GM23248 (cell line): Measurements from ENCODE around the gene CRISPLD2. TPM values are rescaled to one million over a fixed set of nuclear protein-coding genes. Genes with fewer than 3 reads are reported as not detected.

Source experiments
- DNase-seq: peaks from one replicate; pipeline ENCODE4 v3.0.0-alpha.2; 2015
- H2AFZ ChIP-seq: fragments of 200-600 bp; sonication (generic); 2 replicates; pipeline ENCODE4 v1.6.1; 2016; ENCODE audit warnings: antibody characterized with exemption
- H3F3A ChIP-seq: fragments of 200-600 bp; sonication (generic); 2 replicates; pipeline ENCODE4 v1.6.1; 2016; ENCODE audit warnings: mild to moderate bottlenecking, antibody characterized with exemption, mixed run types; ENCODE audit not compliant: insufficient read depth
- H3K27ac ChIP-seq: fragments of 200-600 bp; sonication (generic); 2 replicates; pipeline ENCODE4 v1.5.1; 2016; ENCODE audit warnings: mild to moderate bottlenecking
- H3K27me3 ChIP-seq: fragments of 200-600 bp; sonication (generic); replicated peaks from 2 replicates; pipeline ENCODE4 v1.6.1; 2016; ENCODE audit warnings: mild to moderate bottlenecking; ENCODE audit not compliant: insufficient read depth
- H3K36me3 ChIP-seq: fragments of 200-600 bp; sonication (generic); 2 replicates; pipeline ENCODE4 v1.6.1; 2016; ENCODE audit warnings: low read depth, mild to moderate bottlenecking
- H3K4me1 ChIP-seq: fragments of 200-600 bp; sonication (generic); 2 replicates; pipeline ENCODE4 v1.6.1; 2016; ENCODE audit warnings: mild to moderate bottlenecking; ENCODE audit not compliant: insufficient read depth
- H3K4me2 ChIP-seq: fragments of 200-600 bp; sonication (generic); one replicate; pipeline ENCODE4 v1.6.1; 2016; ENCODE audit warnings: mild to moderate bottlenecking; ENCODE audit not compliant: unreplicated experiment
- H3K4me3 ChIP-seq: fragments of 200-600 bp; sonication (generic); 2 replicates; pipeline ENCODE4 v1.5.1; 2016; ENCODE audit warnings: mild to moderate bottlenecking
- H3K79me2 ChIP-seq: fragments of 200-600 bp; sonication (generic); 2 replicates; pipeline ENCODE4 v1.6.1; 2016; ENCODE audit warnings: mild to moderate bottlenecking; ENCODE audit not compliant: insufficient read depth
- H3K9ac ChIP-seq: fragments of 200-600 bp; sonication (generic); 2 replicates; pipeline ENCODE4 v1.6.1; 2016; ENCODE audit warnings: mild to moderate bottlenecking
- H3K9me2 ChIP-seq: fragments of 200-600 bp; sonication (generic); 2 replicates; pipeline ENCODE4 v1.6.1; 2016; ENCODE audit warnings: mixed run types, mild to moderate bottlenecking, moderate library complexity; ENCODE audit not compliant: insufficient read depth
- H3K9me3 ChIP-seq: fragments of 200-600 bp; sonication (generic); one replicate; pipeline ENCODE4 v1.6.1; 2017; ENCODE audit warnings: low read depth
- H4K20me1 ChIP-seq: fragments of 200-600 bp; sonication (generic); 2 replicates; pipeline ENCODE4 v1.6.0; 2016; ENCODE audit not compliant: insufficient read depth
- EZH2 ChIP-seq: fragments of 200-600 bp; sonication (generic); IDR thresholded peaks from 2 replicates; pipeline ENCODE4 v1.6.1; 2018; ENCODE audit warnings: antibody characterized with exemption, mild to moderate bottlenecking; ENCODE audit not compliant: insufficient read depth, poor library complexity, severe bottlenecking
- EZH2phosphoT487 ChIP-seq: fragments of 200-600 bp; sonication (generic); IDR thresholded peaks from 2 replicates; pipeline ENCODE4 v1.6.1; 2018; ENCODE audit warnings: antibody characterized with exemption, moderate library complexity, mild to moderate bottlenecking, low read depth; ENCODE audit not compliant: insufficient read depth
- WGBS, 2 experiments: methylation state at CpG; one replicate each; pipeline ENCODE4 v1.1.6; 2015 to 2017; ENCODE audit warnings: low lambda C conversion rate in 2 of 2, low coverage in 1 of 2; ENCODE audit errors: missing lambda C conversion rate in 2 of 2; 5-methylcytosine and 5-hydroxymethylcytosine counted together
- in situ Hi-C: fragments of 300-500 bp; cut with MboI; formaldehyde crosslinking; loops from 2 replicates; pipeline ENCODE4 v1.15.0; 2020
- polyA plus RNA-seq: library from polyadenylated mRNA; unstranded; fragments of >200 nt; fragmentation: Nextera tagmentation; extraction: Ambion mirVana; gene quantifications from 2 replicates; pipeline ENCODE4 v1.2.1, GENCODE V29; 2016
- total RNA-seq: library from RNA; depleted of rRNA; stranded (reverse); fragments of >200 nt; shearing (Covaris generic); gene quantifications from 2 replicates; pipeline ENCODE4 v1.2.3, GENCODE V29; 2014

CRISPLD2 gene
- total and polyA plus RNA-seq, 2 experiments from 2014 or later, result 21.5 to 36.3 TPM

DNA sequence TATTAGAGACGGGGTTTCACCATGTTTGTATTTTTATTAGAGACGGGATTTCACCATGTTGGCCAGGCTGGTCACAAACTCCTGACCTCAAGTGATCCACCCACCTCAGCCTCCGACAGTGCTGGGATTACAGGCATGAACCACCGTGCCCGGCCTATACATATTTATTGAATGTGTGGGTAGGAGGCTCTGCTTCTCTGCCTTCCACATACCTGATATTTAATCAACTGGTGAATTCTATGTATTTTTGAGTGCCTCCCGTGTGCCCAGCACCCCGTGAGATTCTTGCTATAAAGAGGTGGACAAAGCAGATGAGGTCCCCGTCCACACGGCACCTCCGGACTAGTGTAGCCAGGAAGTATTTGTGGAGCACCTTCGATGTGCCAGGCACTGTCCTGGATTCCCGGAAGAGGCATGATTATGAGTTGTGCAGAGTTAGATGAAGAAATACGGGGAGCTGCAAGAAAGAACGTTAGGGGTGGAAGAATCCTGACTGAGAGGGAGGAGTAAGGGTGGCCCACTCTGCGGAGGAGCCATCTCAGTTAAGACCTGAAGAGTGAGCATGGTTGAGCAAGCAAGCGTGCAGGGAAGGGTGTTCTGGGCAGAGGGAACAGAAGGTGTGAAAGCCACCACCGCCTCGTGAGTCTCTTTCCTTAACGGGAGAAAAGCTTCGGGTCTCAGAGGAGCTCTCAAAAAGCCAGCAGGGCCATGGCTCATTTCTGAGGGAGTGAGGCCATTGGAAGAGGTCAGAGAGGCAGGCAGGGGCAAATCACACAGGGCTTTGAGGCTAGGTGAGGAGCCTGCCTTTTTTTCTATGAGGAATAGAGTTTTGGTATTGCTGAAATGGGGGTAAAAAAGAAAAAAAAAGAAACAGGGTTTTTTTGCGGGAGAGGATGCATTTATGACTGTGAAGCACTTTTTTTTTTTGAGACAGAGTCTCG, 21.2 kb downstream of the CRISPLD2 start:
- H3F3A ChIP-seq, result peaks cover 9% of the 10 kb centered on the region; the same call in 1 of the 2 replicates
- H3K9me2 ChIP-seq, result no peaks in the 10 kb centered on the region
- H3K4me3 ChIP-seq, result no peak overlapping the region
- no peaks in the 10 kb centered on the region for H3K36me3 ChIP-seq
- no peak overlapping the region for H3K4me2 ChIP-seq
- H3K9ac ChIP-seq, result no peak overlapping the region
- no peaks in the 10 kb centered on the region for H3K79me2 ChIP-seq
- no peak for TF ChIP-seq EZH2
- TF ChIP-seq EZH2phosphoT487, result no peak
- H3K9me3 ChIP-seq, result no peaks in the 10 kb centered on the region
- in situ Hi-C loops, result no loop called here
- DNase-seq, result no peak
- H3K27ac ChIP-seq, result no peak overlapping the region
- no peaks in the 10 kb centered on the region for H4K20me1 ChIP-seq
- H3K27me3 ChIP-seq, result no peaks in the 10 kb centered on the region
- 89 to 91% methylated on average over 22 of the region's 22 CpGs for WGBS, 2 experiments
- no peak overlapping the region for H2AFZ ChIP-seq
- H3K4me1 ChIP-seq, result peaks cover 19% of the 10 kb centered on the region

DNA sequence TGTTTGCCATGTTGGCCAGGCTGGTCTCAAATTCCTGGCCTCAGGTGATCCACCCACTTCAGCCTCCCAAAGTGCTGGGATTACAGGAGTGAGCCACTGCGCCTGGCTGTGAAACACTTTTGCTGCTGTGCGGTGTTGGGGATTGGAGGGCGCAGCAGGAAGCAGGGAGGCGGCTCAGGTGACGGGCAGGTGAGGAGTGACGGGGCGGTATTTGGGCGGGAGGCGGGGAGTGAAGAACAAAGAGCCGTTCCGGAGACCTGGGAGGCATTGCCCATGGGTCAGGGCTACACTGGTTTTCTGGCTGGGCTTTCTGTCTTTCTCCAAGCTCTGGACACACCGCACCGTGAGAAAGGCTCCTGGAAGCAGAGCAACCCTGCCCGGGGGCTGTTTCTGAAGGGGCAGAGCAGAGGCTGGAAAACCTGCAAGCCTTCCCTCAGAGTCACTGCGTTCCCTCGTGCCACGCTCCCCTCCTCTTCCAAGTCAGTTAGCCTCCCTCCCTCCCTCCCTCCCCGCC, 22.1 kb downstream of the CRISPLD2 start:
- no peak for DNase-seq
- Histone ChIP-seq H3K27ac (no peak overlapping the region), H3K9me3 (no peaks in the 10 kb centered on the region), H3K36me3 (no peaks in the 10 kb centered on the region), H3K4me3 (no peak overlapping the region), H3F3A (0 out of 2 replicates have a peak, but pooled peaks cover 8% of the 10 kb centered on the region), H3K4me1 (peaks cover 15% of the 10 kb centered on the region), H3K79me2 (no peaks in the 10 kb centered on the region), H3K4me2 (no peak overlapping the region), H3K27me3 (no peaks in the 10 kb centered on the region), H2AFZ (no peak overlapping the region), H4K20me1 (no peaks in the 10 kb centered on the region), H3K9me2 (no peaks in the 10 kb centered on the region), H3K9ac (no peak overlapping the region)
- TF ChIP-seq EZH2phosphoT487, result no peak
- no peak for TF ChIP-seq EZH2
- in situ Hi-C loops, result no loop called here
- WGBS, 2 experiments, result 91 to 99% methylated on average over 12 to 18 of the region's 18 CpGs

GRCh38 chr16:84842516-84843148, 22.8 kb downstream of the CRISPLD2 start:
- H2AFZ ChIP-seq, result no peak overlapping the region
- WGBS, 2 experiments, result 82 to 86% methylated on average over 18 of the region's 18 CpGs
- H3F3A ChIP-seq, result 0 out of 2 replicates have a peak, but pooled peaks cover 3% of the 10 kb centered on the region
- no peak overlapping the region for H3K27ac ChIP-seq
- H3K9me3 ChIP-seq, result no peaks in the 10 kb centered on the region
- H3K36me3 ChIP-seq, result no peaks in the 10 kb centered on the region
- TF ChIP-seq EZH2phosphoT487 (no peak), EZH2 (no peak)
- no peak overlapping the region for H3K4me3 ChIP-seq
- no peaks in the 10 kb centered on the region for H3K9me2 ChIP-seq
- no peak overlapping the region for H3K9ac ChIP-seq
- H3K79me2 ChIP-seq, result no peaks in the 10 kb centered on the region
- no peak overlapping the region for H3K4me2 ChIP-seq
- no peak for DNase-seq
- peaks cover 12% of the 10 kb centered on the region for H3K4me1 ChIP-seq
- no peaks in the 10 kb centered on the region for H3K27me3 ChIP-seq
- no peaks in the 10 kb centered on the region for H4K20me1 ChIP-seq
- in situ Hi-C loops, result no loop called here

DNA sequence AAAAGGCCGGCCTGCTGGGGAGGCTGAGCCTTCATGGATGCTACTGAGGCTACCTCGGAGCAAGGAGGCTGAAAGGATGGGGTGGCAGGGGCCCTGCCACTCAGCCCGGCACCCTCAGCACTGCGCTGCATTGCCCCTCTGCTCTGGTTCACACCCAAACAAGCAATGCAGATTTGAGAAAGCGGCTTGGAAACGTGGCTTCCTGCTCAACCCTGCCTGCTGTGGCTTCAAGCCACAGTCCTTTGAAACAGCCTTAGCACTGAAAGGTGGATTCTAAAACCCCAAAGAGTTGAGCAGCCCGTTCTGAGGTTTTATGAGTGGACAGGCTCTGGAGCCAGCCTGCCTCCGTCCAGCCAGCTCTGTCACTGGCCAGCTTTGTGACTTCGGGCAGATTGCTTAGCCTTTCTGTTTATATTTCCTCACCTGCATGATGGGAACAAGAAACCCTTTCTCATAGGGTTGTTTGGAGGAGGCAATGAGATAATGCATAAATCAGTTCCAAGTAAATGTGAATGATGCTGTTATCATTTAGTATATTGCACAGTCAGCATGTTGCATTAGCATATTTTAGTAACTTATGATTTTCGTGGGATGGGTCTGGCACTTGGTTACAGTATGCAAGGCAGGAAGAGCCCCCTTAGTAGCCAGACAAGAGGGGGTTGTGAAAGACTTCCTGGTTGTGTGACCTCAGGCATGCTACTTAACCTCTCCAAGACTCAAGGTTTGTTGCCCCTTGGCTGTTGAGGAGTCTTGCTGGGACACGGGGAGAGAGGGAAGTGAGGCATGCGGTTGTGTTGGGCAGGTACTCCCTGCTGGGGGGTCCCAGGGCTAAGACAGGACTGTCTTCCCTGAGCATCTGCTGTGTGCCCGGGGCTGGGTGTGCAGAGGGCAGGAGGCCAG, 23.6 kb downstream of the CRISPLD2 start:
- Histone ChIP-seq H3F3A (no peaks in the 10 kb centered on the region), H3K9ac (no peak overlapping the region), H3K27me3 (no peaks in the 10 kb centered on the region), H3K9me2 (no peaks in the 10 kb centered on the region), H3K79me2 (no peaks in the 10 kb centered on the region), H3K27ac (no peak overlapping the region), H3K36me3 (peaks cover 4% of the 10 kb centered on the region; the same call in 1 of the 2 replicates), H3K4me1 (peaks cover 4% of the 10 kb centered on the region), H2AFZ (no peak overlapping the region), H3K4me3 (no peak overlapping the region), H3K4me2 (no peak overlapping the region), H4K20me1 (no peaks in the 10 kb centered on the region), H3K9me3 (no peaks in the 10 kb centered on the region)
- in situ Hi-C loops, result no loop called here
- TF ChIP-seq EZH2phosphoT487, result no peak
- TF ChIP-seq EZH2, result no peak
- 68 to 71% methylated on average over 13 of the region's 13 CpGs for WGBS, 2 experiments
- DNase-seq, result no peak
